HepG2 (cell line): Measurements from ENCODE around the gene CCS. TPM values are rescaled to one million over a fixed set of nuclear protein-coding genes. Genes with fewer than 3 reads are reported as not detected.

Experiments used
- ATAC-seq: fragments of 200-7000 bp; cut with Tn5 transposase; 3 replicates; pipeline ENCODE4 v1.9.1; 2020; ENCODE audit warnings: mild to moderate bottlenecking, moderate library complexity
- BruUV-seq: library from RNA; stranded (reverse); fragments of 400-500 nt; replicated peaks from 2 replicates; lab custom pipeline; 2021; lab: Mats Ljungman, UMichigan
- CTCF ChIA-PET: fragments of 300-600 bp; formaldehyde crosslinking; extraction: SDS; loops from one replicate; lab custom pipeline; 2021; ENCODE audit warnings: low total read pairs, inconsistent platforms, low intra/inter-chr PET ratio; lab: Yijun Ruan, JAX
- POLR2A ChIA-PET: fragments of 350-600 bp; sonication (Branson Sonifier 250); formaldehyde crosslinking; loops from one replicate; lab custom pipeline; 2020; ENCODE audit warnings: antibody characterized with exemption, inconsistent platforms; lab: Yijun Ruan, JAX
- DNase-seq: peaks from one replicate; pipeline ENCODE4 v3.0.0-alpha.2; 2015; ENCODE audit warnings: low spot score
- FAIRE-seq: peaks from 3 replicates; lab custom pipeline; 2011; peaks lifted over from hg19 to GRCh38; lab: Jason Lieb, UNC
- H2AFZ ChIP-seq: one replicate; pipeline ENCODE4 v1.6.1; 2011; ENCODE audit warnings: low read length, inconsistent platforms
- H3K27ac ChIP-seq: fragments of 300-600 bp; 3 replicates; pipeline ENCODE4 v1.8.0; 2011; ENCODE audit warnings: mixed run types, mild to moderate bottlenecking, mixed read lengths, low read length, inconsistent platforms; ENCODE audit not compliant: insufficient read depth; ENCODE audit errors: extremely low read length
- H3K27me3 ChIP-seq, 2 experiments: fragments of 200-600 bp in 1 of 2; 2 replicates in 1 of 2; 3 replicates in 1 of 2; pipeline versions ENCODE4 v1.6.0 to v1.8.0; 2011; ENCODE audit warnings: low read length in 2 of 2, mild to moderate bottlenecking in 2 of 2, moderate library complexity in 2 of 2, inconsistent platforms in 1 of 2; ENCODE audit not compliant: insufficient read depth in 2 of 2, control insufficient read depth in 1 of 2
- H3K36me3 ChIP-seq, 2 experiments: fragments of 200-600 bp in 1 of 2; replicated peaks in 1 of 2; 2 replicates in 1 of 2; 3 replicates in 1 of 2; pipeline versions ENCODE4 v1.5.1 to v1.8.0; 2011; ENCODE audit warnings: low read length in 2 of 2, inconsistent platforms in 1 of 2; ENCODE audit not compliant: insufficient read depth in 2 of 2, control insufficient read depth in 1 of 2
- H3K4me1 ChIP-seq: 2 replicates; pipeline ENCODE4 v1.5.1; 2012; ENCODE audit warnings: low read length, inconsistent platforms; ENCODE audit not compliant: insufficient read depth
- H3K4me2 ChIP-seq: 2 replicates; pipeline ENCODE4 v1.6.0; 2011; ENCODE audit warnings: low read depth, low read length, inconsistent platforms
- H3K4me3 ChIP-seq, 3 experiments: fragments of 200-600 bp in 1 of 3; sonication (generic), shearing (Covaris generic) in 1 of 3; replicated peaks in 1 of 3; 2 replicates each; pipeline ENCODE4 v1.5.1; 2011 to 2016; ENCODE audit warnings: low read length in 3 of 3, inconsistent platforms in 2 of 3, low read depth in 2 of 3, mild to moderate bottlenecking in 2 of 3, control low read depth in 1 of 3, mixed read lengths in 1 of 3; ENCODE audit not compliant: insufficient read depth in 1 of 3
- H3K79me2 ChIP-seq: one replicate; pipeline ENCODE4 v1.6.1; 2011; ENCODE audit warnings: low read length, inconsistent platforms; ENCODE audit not compliant: insufficient read depth
- H3K9ac ChIP-seq: 2 replicates; pipeline ENCODE4 v1.6.0; 2011; ENCODE audit warnings: mild to moderate bottlenecking, low read depth, low read length, inconsistent platforms; ENCODE audit not compliant: insufficient read depth
- H3K9me3 ChIP-seq: 2 replicates; pipeline ENCODE4 v1.5.1; 2012; ENCODE audit warnings: mild to moderate bottlenecking, low read length
- H4K20me1 ChIP-seq: 2 replicates; pipeline ENCODE4 v1.6.0; 2011; ENCODE audit warnings: inconsistent platforms, mild to moderate bottlenecking, low read length, moderate library complexity; ENCODE audit not compliant: insufficient read depth
- LRRFIP1 ChIP-seq: sonication (generic); formaldehyde crosslinking; conservative IDR thresholded peaks from 2 replicates; pipeline ENCODE4 v1.4.0; 2020; ENCODE audit warnings: missing genetic modification reagents
- RFXAP ChIP-seq: sonication (generic); formaldehyde crosslinking; IDR thresholded peaks from 2 replicates; pipeline ENCODE4 v1.4.0; 2020; ENCODE audit warnings: missing genetic modification reagents, borderline replicate concordance
- SOX13 ChIP-seq, 3 experiments: fragments of 450-650 bp in 1 of 3; sonication (generic) in 1 of 3; formaldehyde crosslinking in 1 of 3; IDR thresholded peaks in 2 of 3; conservative IDR thresholded peaks in 1 of 3; 2 replicates each; pipeline versions ENCODE4 v1.5.0 to v1.6.1; 2016 to 2020; ENCODE audit warnings: antibody characterized with exemption in 1 of 3, mild to moderate bottlenecking in 1 of 3, missing compliant biosample characterization in 1 of 3, missing genetic modification reagents in 1 of 3, moderate library complexity in 1 of 3
- TBL1XR1 ChIP-seq: fragments of 150-350 bp; IDR thresholded peaks from 2 replicates; pipeline ENCODE4 v1.6.1; 2014; ENCODE audit warnings: borderline replicate concordance, low read length; ENCODE audit not compliant: partially characterized antibody
- TFDP1 ChIP-seq: IDR thresholded peaks from 2 replicates; pipeline ENCODE4 v1.6.1; 2016; ENCODE audit warnings: missing compliant biosample characterization, missing genetic modification reagents, borderline replicate concordance
- ZNF274 ChIP-seq: sonication (generic); formaldehyde crosslinking; IDR thresholded peaks from 2 replicates; pipeline ENCODE4 v1.5.1; 2020; ENCODE audit warnings: mild to moderate bottlenecking, missing genetic modification reagents
- ZNF282 ChIP-seq: fragments of 450-650 bp; IDR thresholded peaks from 2 replicates; pipeline ENCODE4 v1.6.1; 2018; ENCODE audit not compliant: partially characterized antibody
- ZNF318 ChIP-seq: sonication (generic); formaldehyde crosslinking; IDR thresholded peaks from 2 replicates; pipeline ENCODE4 v1.4.0; 2020; ENCODE audit warnings: mild to moderate bottlenecking, missing genetic modification reagents
- ZNF337 ChIP-seq: sonication (generic); formaldehyde crosslinking; IDR thresholded peaks from 2 replicates; pipeline ENCODE4 v1.5.1; 2020; ENCODE audit warnings: missing genetic modification reagents, low read depth, mild to moderate bottlenecking, borderline replicate concordance
- WGBS: methylation state at CpG from one replicate; pipeline ENCODE4 v1.1.6; 2017; ENCODE audit warnings: low lambda C conversion rate; 5-methylcytosine and 5-hydroxymethylcytosine counted together
- in situ Hi-C: cut with HindIII; loops from 2 replicates; pipeline ENCODE4 v1.10.0; 2017; ENCODE audit warnings: low pct_unique_long_range_greater_than_20kb; ENCODE audit not compliant: extremely low pct_ligation_motif_present
- intact Hi-C: fragments of 100-400 bp; cut with micrococcal nuclease; formaldehyde crosslinking; loops from one replicate; pipeline ENCODE4 v1.10.0; 2022; ENCODE audit not compliant: unreplicated experiment
- polyA plus RNA-seq, 8 experiments: library from polyadenylated mRNA; depleted of rRNA in 3 of 8; stranded (reverse) in 7 of 8; unstranded in 1 of 8; fragments of >200 nt; fragmentation: Illumina TruSeq in 4 of 8; extraction: Trizol in 4 of 8; gene quantifications; 2 replicates each; pipeline versions ENCODE4 v1.2.1 to v1.2.3, GENCODE V29; 2011 to 2016; ENCODE audit warnings: low read depth in 4 of 8, missing spikeins in 1 of 8, mixed read lengths in 1 of 8; ENCODE audit not compliant: insufficient read depth in 1 of 8
- total RNA-seq, 5 experiments: library from RNA; depleted of rRNA; stranded (reverse); fragments of >200 nt; fragmentation: Illumina TruSeq; extraction: Trizol; gene quantifications; 2 replicates each; pipeline ENCODE4 v1.2.3, GENCODE V29; 2016; ENCODE audit warnings: low read depth in 1 of 5

Gene CCS
- total and polyA plus RNA-seq, 2 of the 13 experiments (the other 11 are each of a cell fraction or from before 2014, with no cell fraction given): 25.4 to 44.6 TPM

GRCh38 chr11:66614073-66614472 is 21.1 kb downstream of the CCS start:
- Histone ChIP-seq H3K4me1 (peaks cover 20% of the 10 kb centered on the region), H2AFZ (no peak overlapping the region), H4K20me1 (peaks cover 26% of the 10 kb centered on the region), H3K36me3 (peaks cover 0 to 11% of the 10 kb centered on the region in 2 experiments; a peak in 3 of 5 replicates), H3K9ac (no peak overlapping the region), H3K4me3 (no peak overlapping the region), H3K4me2 (no peak overlapping the region), H3K27ac (no peak overlapping the region), H3K27me3 (no peaks in the 10 kb centered on the region; a peak in 1 of 5 replicates), H3K9me3 (no peaks in the 10 kb centered on the region), H3K79me2 (peaks cover 29% of the 10 kb centered on the region)
- intact Hi-C loops: no loop called here
- WGBS: 94% methylated on average over 13 of the region's 13 CpGs
- ChIA-PET POLR2A (interaction anchor here (0.7 to 1.3 kb wide), 2 partner anchors 21 to 23 kb away, joined by 3 to 5 read pairs; partner anchors contain the start of genes CCDC87 and CCS), CTCF (no interaction called here)
- BruUV-seq: no TSS peak
- TF ChIP-seq ZNF274 (CRISPR knock-in tag) (no peak), ZNF318 (CRISPR knock-in tag) (no peak), ZNF337 (CRISPR knock-in tag) (no peak), ZNF282 (no peak), RFXAP (CRISPR knock-in tag) (no peak), SOX13 (IDR thresholded peaks at IDR 0.05) (no peak), SOX13 (CRISPR knock-in tag; conservative IDR thresholded peaks at IDR 0.05 in 1 of 2, IDR thresholded peaks at IDR 0.05 in 1 of 2) (no peak), TBL1XR1 (no peak), TFDP1 (no peak), LRRFIP1 (no peak)
- ATAC-seq (no peak), DNase-seq (no peak), FAIRE-seq (no peak)
- in situ Hi-C loops: no loop called here
